GM12878 (cell line): Measurements from ENCODE around the gene TTYH3.

Source experiments
- CEBPB ChIP-seq, 2 experiments: fragments of 150-350 bp in 1 of 2; IDR thresholded peaks; 2 replicates each; pipeline ENCODE4 v1.6.1; 2012 to 2014; ENCODE audit warnings: low read depth in 2 of 2, low read length in 2 of 2, borderline replicate concordance in 1 of 2, inconsistent platforms in 1 of 2
- EGR1 ChIP-seq, 2 experiments: IDR thresholded peaks; 1 replicate in 1 of 2; 2 replicates in 1 of 2; pipeline ENCODE4 v1.6.1; 2011 to 2012; ENCODE audit warnings: low read depth in 2 of 2, low read length in 2 of 2, borderline replicate concordance in 1 of 2, mild to moderate bottlenecking in 1 of 2, moderate library complexity in 1 of 2
- MTA3 ChIP-seq: IDR thresholded peaks from 2 replicates; pipeline ENCODE4 v1.6.1; 2012; ENCODE audit warnings: low read length, inconsistent platforms, borderline replicate concordance
- NKRF ChIP-seq: fragments of 450-650 bp; conservative IDR thresholded peaks from 2 replicates; pipeline ENCODE4 v1.6.1; 2017; ENCODE audit warnings: mild to moderate bottlenecking, moderate library complexity
- POLR2A ChIP-seq: IDR thresholded peaks from 2 replicates; pipeline ENCODE4 v1.6.1; 2011; ENCODE audit warnings: low read depth, mild to moderate bottlenecking, low read length
- REST ChIP-seq: IDR thresholded peaks from 2 replicates; pipeline ENCODE4 v1.6.1; 2012; ENCODE audit warnings: mild to moderate bottlenecking, low read depth, low read length
- RFX5 ChIP-seq: IDR thresholded peaks from 2 replicates; pipeline ENCODE4 v1.6.1; 2011; ENCODE audit warnings: low read depth, low read length, improper control_type of control experiment
- SRF ChIP-seq, 2 experiments: IDR thresholded peaks; 2 replicates each; pipeline ENCODE4 v1.6.1; 2011; ENCODE audit warnings: low read depth in 2 of 2, low read length in 2 of 2, mild to moderate bottlenecking in 1 of 2, moderate library complexity in 1 of 2
- TCF3 ChIP-seq: IDR thresholded peaks from 2 replicates; pipeline ENCODE4 v1.6.1; 2012; ENCODE audit warnings: low read depth, mild to moderate bottlenecking, low read length, borderline replicate concordance; ENCODE audit not compliant: insufficient read depth
- ZSCAN29 ChIP-seq: fragments of 450-650 bp; IDR thresholded peaks from 2 replicates; pipeline ENCODE4 v1.6.1; 2017; ENCODE audit warnings: mild to moderate bottlenecking, moderate library complexity
- TF ChIP-seq, protein P1 (sequence below), 3 experiments: IDR thresholded peaks in 2 of 3; conservative IDR thresholded peaks in 1 of 3; 2 replicates each; pipeline ENCODE4 v1.5.1; 2011; ENCODE audit warnings: low read depth in 3 of 3, low read length in 3 of 3, mild to moderate bottlenecking in 3 of 3, control low read depth in 2 of 3, moderate library complexity in 2 of 3, inconsistent platforms in 1 of 3, mixed read lengths in 1 of 3; ENCODE audit not compliant: control insufficient read depth in 2 of 3, insufficient read depth in 1 of 3; ENCODE audit errors: extremely low read depth in 1 of 3

GRCh38 chr7:2610898-2611297 lies 20.9 kb upstream of the TTYH3 start:
- no peak for TF ChIP-seq TCF3
- TF ChIP-seq EGR1 (IDR thresholded peaks at IDR 0.05; ENCODE audit: borderline replicate concordance in 1 of 2, low read depth in 2 of 2, low read length in 2 of 2), result no peak
- TF ChIP-seq SRF (IDR thresholded peaks at IDR 0.05; ENCODE audit: low read depth in 2 of 2, low read length in 2 of 2), result no peak
- TF ChIP-seq, protein P1, sequence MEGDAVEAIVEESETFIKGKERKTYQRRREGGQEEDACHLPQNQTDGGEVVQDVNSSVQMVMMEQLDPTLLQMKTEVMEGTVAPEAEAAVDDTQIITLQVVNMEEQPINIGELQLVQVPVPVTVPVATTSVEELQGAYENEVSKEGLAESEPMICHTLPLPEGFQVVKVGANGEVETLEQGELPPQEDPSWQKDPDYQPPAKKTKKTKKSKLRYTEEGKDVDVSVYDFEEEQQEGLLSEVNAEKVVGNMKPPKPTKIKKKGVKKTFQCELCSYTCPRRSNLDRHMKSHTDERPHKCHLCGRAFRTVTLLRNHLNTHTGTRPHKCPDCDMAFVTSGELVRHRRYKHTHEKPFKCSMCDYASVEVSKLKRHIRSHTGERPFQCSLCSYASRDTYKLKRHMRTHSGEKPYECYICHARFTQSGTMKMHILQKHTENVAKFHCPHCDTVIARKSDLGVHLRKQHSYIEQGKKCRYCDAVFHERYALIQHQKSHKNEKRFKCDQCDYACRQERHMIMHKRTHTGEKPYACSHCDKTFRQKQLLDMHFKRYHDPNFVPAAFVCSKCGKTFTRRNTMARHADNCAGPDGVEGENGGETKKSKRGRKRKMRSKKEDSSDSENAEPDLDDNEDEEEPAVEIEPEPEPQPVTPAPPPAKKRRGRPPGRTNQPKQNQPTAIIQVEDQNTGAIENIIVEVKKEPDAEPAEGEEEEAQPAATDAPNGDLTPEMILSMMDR (IDR thresholded peaks at IDR 0.05 in 2 of 3, conservative IDR thresholded peaks at IDR 0.05 in 1 of 3; ENCODE audit: control insufficient read depth in 2 of 3, extremely low read depth in 1 of 3, insufficient read depth in 1 of 3, low read depth in 3 of 3, low read length in 3 of 3), result no peak
- TF ChIP-seq POLR2A, result no peak
- TF ChIP-seq NKRF, result no peak
- TF ChIP-seq REST, result no peak
- TF ChIP-seq RFX5, result no peak
- no peak for TF ChIP-seq ZSCAN29
- no peak for TF ChIP-seq CEBPB (IDR thresholded peaks at IDR 0.05; ENCODE audit: borderline replicate concordance in 1 of 2, low read depth in 2 of 2, low read length in 2 of 2)
- TF ChIP-seq MTA3, result no peak
